ENCODE data around the gene ZDHHC9.

DNA sequence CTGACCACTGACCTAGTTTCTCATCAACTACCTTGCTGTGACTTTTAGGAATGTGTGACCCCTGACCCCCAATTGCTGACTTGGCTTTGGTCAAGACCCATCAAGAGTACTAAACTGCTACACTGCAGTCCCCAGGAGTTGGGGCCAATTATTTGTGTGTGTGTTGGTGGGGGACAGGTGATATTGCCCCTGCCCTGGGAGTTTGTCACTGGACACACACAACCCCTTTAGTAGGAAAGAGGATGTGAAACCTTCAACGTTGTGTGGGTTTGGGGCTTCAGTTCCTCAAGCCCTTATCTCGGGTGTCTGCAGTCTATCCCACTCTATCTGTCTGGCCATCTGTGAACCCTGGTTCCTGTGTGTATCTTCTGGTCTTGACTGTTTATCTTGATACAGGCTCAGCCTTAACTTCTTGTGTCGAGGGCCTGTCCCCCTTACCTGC lies 57.5 kb downstream of the ZDHHC9 start:
- TF ChIP-seq CTCF (IDR thresholded peaks at IDR 0.05 in 4 of 5, conservative IDR thresholded peaks at IDR 0.05 in 1 of 5) (no peak), POLR2A (IDR thresholded peaks at IDR 0.05) (no peak)
